ENCODE measurements around the gene CP. TPM values are rescaled to one million over a fixed set of nuclear protein-coding genes. Genes with fewer than 3 reads are reported as not detected.

Gene CP
- total and polyA plus RNA-seq, 2 of the 13 experiments (the other 11 are each of a cell fraction or from before 2014, with no cell fraction given), result 42.6 to 789 TPM

DNA sequence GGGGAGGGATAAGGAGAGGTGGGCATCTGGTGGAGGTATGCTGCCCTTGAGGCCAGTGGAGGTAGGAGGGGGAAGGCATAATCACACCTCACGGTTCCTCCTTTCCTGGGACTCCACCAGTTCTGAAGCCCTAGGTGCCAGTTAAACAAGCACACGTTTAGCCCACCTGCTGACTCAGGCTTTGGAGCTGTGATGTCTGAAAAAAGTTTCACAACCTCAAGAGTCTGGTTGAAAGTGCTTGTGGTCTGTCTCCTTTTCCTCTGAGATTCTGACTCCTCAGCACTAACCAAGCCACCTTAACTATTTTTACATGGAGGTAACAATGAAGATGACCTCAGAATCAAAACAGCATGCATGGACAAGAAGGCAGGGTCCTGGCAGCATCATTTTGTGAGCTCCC is 69.2 kb downstream of the CP start:
- 100% methylated on average over 1 of the region's 2 CpGs for WGBS (ENCODE audit: low lambda C conversion rate)
- Histone ChIP-seq H3K4me2 (ENCODE audit: low read depth, low read length) (no peak overlapping the region), H4K20me1 (ENCODE audit: insufficient read depth, low read length) (no peaks in the 10 kb centered on the region), H3K9me3 (ENCODE audit: low read length) (no peaks in the 10 kb centered on the region), H3K79me2 (ENCODE audit: insufficient read depth, low read length) (no peaks in the 10 kb centered on the region), H3K36me3 (replicated peaks in 1 of 2; ENCODE audit: control insufficient read depth in 1 of 2, insufficient read depth in 2 of 2, low read length in 2 of 2) (peaks cover 9 to 32% of the 10 kb centered on the region in 2 experiments), H3K4me3 (replicated peaks in 1 of 3; ENCODE audit: insufficient read depth in 1 of 3, low read depth in 2 of 3, low read length in 3 of 3) (no peak overlapping the region), H3K4me1 (ENCODE audit: insufficient read depth, low read length) (no peaks in the 10 kb centered on the region), H3K27me3 (ENCODE audit: control insufficient read depth in 1 of 2, insufficient read depth in 2 of 2, low read length in 2 of 2) (no peaks in the 10 kb centered on the region), H3K9ac (ENCODE audit: insufficient read depth, low read depth, low read length) (no peak overlapping the region), H2AFZ (ENCODE audit: low read length) (no peak overlapping the region), H3K27ac (ENCODE audit: extremely low read length, insufficient read depth, low read length) (no peak overlapping the region)
- ATAC-seq, result no peak
- POLR2A ChIA-PET, result no interaction called here
- intact Hi-C loops (cut with micrococcal nuclease; ENCODE audit: unreplicated experiment) (no loop called here), in situ Hi-C loops (cut with HindIII; ENCODE audit: extremely low pct_ligation_motif_present, low pct_unique_long_range_greater_than_20kb) (no loop called here)
- DNase-seq (ENCODE audit: low spot score), result no peak
- CTCF ChIA-PET (ENCODE audit: low intra/inter-chr PET ratio, low total read pairs), result no interaction called here
- no peak for FAIRE-seq
- TF ChIP-seq, protein P1, sequence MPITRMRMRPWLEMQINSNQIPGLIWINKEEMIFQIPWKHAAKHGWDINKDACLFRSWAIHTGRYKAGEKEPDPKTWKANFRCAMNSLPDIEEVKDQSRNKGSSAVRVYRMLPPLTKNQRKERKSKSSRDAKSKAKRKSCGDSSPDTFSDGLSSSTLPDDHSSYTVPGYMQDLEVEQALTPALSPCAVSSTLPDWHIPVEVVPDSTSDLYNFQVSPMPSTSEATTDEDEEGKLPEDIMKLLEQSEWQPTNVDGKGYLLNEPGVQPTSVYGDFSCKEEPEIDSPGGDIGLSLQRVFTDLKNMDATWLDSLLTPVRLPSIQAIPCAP (CRISPR knock-in tag; IDR thresholded peaks at IDR 0.05; ENCODE audit: low read depth), result no peak
- TF ChIP-seq, protein P2, sequence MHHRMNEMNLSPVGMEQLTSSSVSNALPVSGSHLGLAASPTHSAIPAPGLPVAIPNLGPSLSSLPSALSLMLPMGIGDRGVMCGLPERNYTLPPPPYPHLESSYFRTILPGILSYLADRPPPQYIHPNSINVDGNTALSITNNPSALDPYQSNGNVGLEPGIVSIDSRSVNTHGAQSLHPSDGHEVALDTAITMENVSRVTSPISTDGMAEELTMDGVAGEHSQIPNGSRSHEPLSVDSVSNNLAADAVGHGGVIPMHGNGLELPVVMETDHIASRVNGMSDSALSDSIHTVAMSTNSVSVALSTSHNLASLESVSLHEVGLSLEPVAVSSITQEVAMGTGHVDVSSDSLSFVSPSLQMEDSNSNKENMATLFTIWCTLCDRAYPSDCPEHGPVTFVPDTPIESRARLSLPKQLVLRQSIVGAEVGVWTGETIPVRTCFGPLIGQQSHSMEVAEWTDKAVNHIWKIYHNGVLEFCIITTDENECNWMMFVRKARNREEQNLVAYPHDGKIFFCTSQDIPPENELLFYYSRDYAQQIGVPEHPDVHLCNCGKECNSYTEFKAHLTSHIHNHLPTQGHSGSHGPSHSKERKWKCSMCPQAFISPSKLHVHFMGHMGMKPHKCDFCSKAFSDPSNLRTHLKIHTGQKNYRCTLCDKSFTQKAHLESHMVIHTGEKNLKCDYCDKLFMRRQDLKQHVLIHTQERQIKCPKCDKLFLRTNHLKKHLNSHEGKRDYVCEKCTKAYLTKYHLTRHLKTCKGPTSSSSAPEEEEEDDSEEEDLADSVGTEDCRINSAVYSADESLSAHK (CRISPR knock-in tag; IDR thresholded peaks at IDR 0.05; ENCODE audit: borderline replicate concordance), result no peak
- TF ChIP-seq FOXK1 (CRISPR knock-in tag; IDR thresholded peaks at IDR 0.05; ENCODE audit: borderline replicate concordance, low read depth) (no peak), ZFAT (CRISPR knock-in tag; conservative IDR thresholded peaks at IDR 0.05) (no peak), SIN3B (IDR thresholded peaks at IDR 0.05; ENCODE audit: low read length) (no peak), ATRX (CRISPR knock-in tag; IDR thresholded peaks at IDR 0.05; ENCODE audit: borderline replicate concordance) (no peak), PHF21A (CRISPR knock-in tag; IDR thresholded peaks at IDR 0.05) (no peak), PREB (CRISPR knock-in tag; IDR thresholded peaks at IDR 0.05) (no peak), ZNF362 (CRISPR knock-in tag; IDR thresholded peaks at IDR 0.05; ENCODE audit: borderline replicate concordance) (no peak), HES4 (CRISPR knock-in tag; IDR thresholded peaks at IDR 0.05; ENCODE audit: borderline replicate concordance) (no peak), ARID2 (CRISPR knock-in tag; IDR thresholded peaks at IDR 0.05; ENCODE audit: borderline replicate concordance) (no peak), ZNF619 (CRISPR knock-in tag; IDR thresholded peaks at IDR 0.05) (no peak)
- BruUV-seq (replicated peaks), result no TSS peak

Measured in HepG2 (cell line).